ENCODE data around the gene NEU1. TPM values are rescaled to one million over a fixed set of nuclear protein-coding genes. Genes with fewer than 3 reads are reported as not detected.

The NEU1 gene
- total RNA-seq, 1 experiment from 2014 or later, result 133 TPM

- CTCF ChIA-PET, result interaction anchor here (0.6 to 1.0 kb wide), 3 partner anchors 8 to 12 kb away, joined by 3 to 5 read pairs (median 3); partner anchors contain the start of gene EHMT2
- no peak for DNase-seq
- Mint-ChIP-seq H3K9me3 (ENCODE audit: low read depth, unreplicated experiment) (no peaks in the 10 kb centered on the region), H3K4me3 (ENCODE audit: low read depth, unreplicated experiment) (no peak overlapping the region), H3K4me1 (ENCODE audit: low read depth, unreplicated experiment) (no peaks in the 10 kb centered on the region), H3K27me3 (ENCODE audit: unreplicated experiment) (no peaks in the 10 kb centered on the region), H3K27ac (ENCODE audit: unreplicated experiment) (no peak overlapping the region), H3K36me3 (ENCODE audit: insufficient read depth, unreplicated experiment) (peaks cover 74% of the 10 kb centered on the region)
- intact Hi-C loops (cut with micrococcal nuclease; ENCODE audit: unreplicated experiment), result no loop called here
- TF ChIP-seq CTCF (IDR thresholded peaks at IDR 0.05; ENCODE audit: unreplicated experiment), result no peak
- no TSS peak for BruUV-seq (replicated peaks)
Measured at GRCh38 chr6:31887173-31888007, 24.8 kb upstream of the NEU1 start.

- BruUV-seq (replicated peaks), result no TSS peak
- CTCF ChIA-PET, result no interaction called here
- TF ChIP-seq CTCF (IDR thresholded peaks at IDR 0.05; ENCODE audit: unreplicated experiment), result no peak
- no peaks in the 10 kb centered on the region for H3K27me3 Mint-ChIP-seq (ENCODE audit: unreplicated experiment)
- DNase-seq, result no peak
- peaks cover 74% of the 10 kb centered on the region for H3K36me3 Mint-ChIP-seq (ENCODE audit: insufficient read depth, unreplicated experiment)
- no peak overlapping the region for H3K27ac Mint-ChIP-seq (ENCODE audit: unreplicated experiment)
- H3K4me1 Mint-ChIP-seq (ENCODE audit: low read depth, unreplicated experiment), result peaks cover 3% of the 10 kb centered on the region
- H3K4me3 Mint-ChIP-seq (ENCODE audit: low read depth, unreplicated experiment), result no peak overlapping the region
- intact Hi-C loops (cut with micrococcal nuclease; ENCODE audit: unreplicated experiment), result no loop called here
- no peaks in the 10 kb centered on the region for H3K9me3 Mint-ChIP-seq (ENCODE audit: low read depth, unreplicated experiment)
Measured at GRCh38 chr6:31886541-31886991, 23.9 kb upstream of the NEU1 start.

GRCh38 chr6:31884528-31885035 lies 22.0 kb upstream of the NEU1 start:
- Mint-ChIP-seq H3K9me3 (ENCODE audit: low read depth, unreplicated experiment) (no peaks in the 10 kb centered on the region), H3K27me3 (ENCODE audit: unreplicated experiment) (no peaks in the 10 kb centered on the region), H3K4me1 (ENCODE audit: low read depth, unreplicated experiment) (peaks cover 14% of the 10 kb centered on the region), H3K4me3 (ENCODE audit: low read depth, unreplicated experiment) (no peak overlapping the region), H3K36me3 (ENCODE audit: insufficient read depth, unreplicated experiment) (peaks cover 82% of the 10 kb centered on the region), H3K27ac (ENCODE audit: unreplicated experiment) (no peak overlapping the region)
- DNase-seq, result no peak
- no TSS peak for BruUV-seq (replicated peaks)
- TF ChIP-seq CTCF (IDR thresholded peaks at IDR 0.05; ENCODE audit: unreplicated experiment), result no peak
- intact Hi-C loops (cut with micrococcal nuclease; ENCODE audit: unreplicated experiment), result no loop called here
- CTCF ChIA-PET, result interaction anchor here (0.6 kb wide), 1 partner anchor 22 kb away, joined by 4 read pairs; the partner anchor contains the start of gene NEU1

GRCh38 chr6:31883676-31884075 lies 21.1 kb upstream of the NEU1 start:
- no peak for TF ChIP-seq CTCF (IDR thresholded peaks at IDR 0.05; ENCODE audit: unreplicated experiment)
- H3K4me1 Mint-ChIP-seq (ENCODE audit: low read depth, unreplicated experiment), result peaks cover 24% of the 10 kb centered on the region
- no peaks in the 10 kb centered on the region for H3K27me3 Mint-ChIP-seq (ENCODE audit: unreplicated experiment)
- DNase-seq, result no peak
- intact Hi-C loops (cut with micrococcal nuclease; ENCODE audit: unreplicated experiment), result no loop called here
- peaks cover 82% of the 10 kb centered on the region for H3K36me3 Mint-ChIP-seq (ENCODE audit: insufficient read depth, unreplicated experiment)
- CTCF ChIA-PET, result no interaction called here
- no peaks in the 10 kb centered on the region for H3K9me3 Mint-ChIP-seq (ENCODE audit: low read depth, unreplicated experiment)
- H3K4me3 Mint-ChIP-seq (ENCODE audit: low read depth, unreplicated experiment), result no peak overlapping the region
- BruUV-seq (replicated peaks), result no TSS peak
- no peak overlapping the region for H3K27ac Mint-ChIP-seq (ENCODE audit: unreplicated experiment)
